Thoracic aorta (tissue), 2 donors: ENCODE results near the gene HTR2B. TPM values are rescaled to one million over a fixed set of nuclear protein-coding genes. Genes with fewer than 3 reads are reported as not detected.
A peak's percentile ranks its signal among the peaks of the same experiment; 100 is the strongest.

Experiments used
- ATAC-seq: fragments of 150-250 bp; one replicate; pipeline ENCODE4 v1.8.0; 2017; ENCODE audit warnings: low read depth; ENCODE audit not compliant: insufficient number of reproducible peaks, low FRiP score
- DNase-seq: peaks from one replicate; pipeline ENCODE4 v3.0.0-alpha.2; 2020; ENCODE audit warnings: low spot score
- H3K27ac ChIP-seq, 2 donors: fragments of 200-600 bp; sonication (generic); 1 replicate in 1 of 2; 2 replicates in 1 of 2; pipeline ENCODE4 v1.5.1; 2016; ENCODE audit warnings: mild to moderate bottlenecking in 2 of 2, moderate library complexity in 2 of 2
- H3K27me3 ChIP-seq: fragments of 200-600 bp; sonication (generic); replicated peaks from 2 replicates; pipeline ENCODE4 v1.6.0; 2016; ENCODE audit warnings: mild to moderate bottlenecking; ENCODE audit not compliant: insufficient read depth
- H3K36me3 ChIP-seq: fragments of 200-600 bp; sonication (generic); one replicate; pipeline ENCODE4 v1.5.1; 2016
- H3K4me1 ChIP-seq, 2 donors: fragments of 200-600 bp; sonication (generic); 1 replicate in 1 of 2; 2 replicates in 1 of 2; pipeline versions ENCODE4 v1.5.1 to v1.6.0; 2016; ENCODE audit warnings: low read depth in 2 of 2, mild to moderate bottlenecking in 1 of 2; ENCODE audit not compliant: control insufficient read depth in 1 of 2
- H3K4me3 ChIP-seq: fragments of 200-600 bp; sonication (generic); 2 replicates; pipeline ENCODE4 v1.5.1; 2016; ENCODE audit warnings: mild to moderate bottlenecking
- H3K9me3 ChIP-seq: fragments of 200-600 bp; sonication (generic); 2 replicates; pipeline ENCODE4 v1.5.1; 2016
- total RNA-seq, 2 donors: library from RNA; depleted of rRNA; stranded (reverse); fragments of >200 nt; gene quantifications; one replicate each; pipeline versions ENCODE4 v1.1.0 to v1.2.3, GENCODE V29; 2016
- TF ChIP-seq, protein P1 (sequence below): fragments of 200-600 bp; sonication (generic); IDR thresholded peaks from one replicate; pipeline ENCODE4 v1.5.1; 2019; ENCODE audit warnings: antibody characterized with exemption

Gene HTR2B
- total RNA-seq, result 1 to 10 TPM; 2.8 to 9.2 TPM

GRCh38 chr2:231124838-231125568, at the start of gene HTR2B:
HTR2B (minus strand) TSS chr2:231125042; CDS start chr2:231123764, 1,278 bp downstream.
- no peak for DNase-seq
- no peak within 1 kb of the TSS for H3K27ac ChIP-seq
- H3K4me1 ChIP-seq, result peaks cover 12 to 29% of the 10 kb centered on the region in 2 donors
- TF ChIP-seq, protein P1, sequence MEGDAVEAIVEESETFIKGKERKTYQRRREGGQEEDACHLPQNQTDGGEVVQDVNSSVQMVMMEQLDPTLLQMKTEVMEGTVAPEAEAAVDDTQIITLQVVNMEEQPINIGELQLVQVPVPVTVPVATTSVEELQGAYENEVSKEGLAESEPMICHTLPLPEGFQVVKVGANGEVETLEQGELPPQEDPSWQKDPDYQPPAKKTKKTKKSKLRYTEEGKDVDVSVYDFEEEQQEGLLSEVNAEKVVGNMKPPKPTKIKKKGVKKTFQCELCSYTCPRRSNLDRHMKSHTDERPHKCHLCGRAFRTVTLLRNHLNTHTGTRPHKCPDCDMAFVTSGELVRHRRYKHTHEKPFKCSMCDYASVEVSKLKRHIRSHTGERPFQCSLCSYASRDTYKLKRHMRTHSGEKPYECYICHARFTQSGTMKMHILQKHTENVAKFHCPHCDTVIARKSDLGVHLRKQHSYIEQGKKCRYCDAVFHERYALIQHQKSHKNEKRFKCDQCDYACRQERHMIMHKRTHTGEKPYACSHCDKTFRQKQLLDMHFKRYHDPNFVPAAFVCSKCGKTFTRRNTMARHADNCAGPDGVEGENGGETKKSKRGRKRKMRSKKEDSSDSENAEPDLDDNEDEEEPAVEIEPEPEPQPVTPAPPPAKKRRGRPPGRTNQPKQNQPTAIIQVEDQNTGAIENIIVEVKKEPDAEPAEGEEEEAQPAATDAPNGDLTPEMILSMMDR, result no peak
- H3K4me3 ChIP-seq, result peak within 1 kb of the TSS; percentile 39
- H3K9me3 ChIP-seq, result no peaks in the 10 kb centered on the region
- no peaks in the 10 kb centered on the region for H3K36me3 ChIP-seq
- no peaks in the 10 kb centered on the region for H3K27me3 ChIP-seq
- ATAC-seq, result no peak

DNA sequence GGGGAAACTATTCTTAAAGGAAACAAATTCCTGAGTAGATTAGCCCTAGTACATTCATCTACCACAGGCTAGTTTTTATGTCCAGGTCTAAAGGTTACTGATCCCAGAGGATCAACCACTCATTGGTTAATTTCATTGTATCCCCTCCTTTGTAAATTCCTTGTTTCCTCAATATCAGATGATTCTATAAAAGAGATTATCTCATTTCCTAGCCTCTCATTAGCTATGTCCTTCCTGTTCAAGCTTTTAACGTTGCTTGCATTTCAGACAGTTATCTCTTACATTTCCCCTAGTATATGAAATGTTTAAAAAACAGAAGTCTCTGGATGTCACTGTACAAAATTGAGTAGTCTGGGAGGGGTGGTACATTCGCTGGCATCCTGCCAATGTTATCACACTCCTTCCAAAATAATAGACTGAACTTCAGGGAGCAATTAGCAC, 49.4 kb upstream of the HTR2B start:
- DNase-seq (no peak), ATAC-seq (no peak)
- H3K9me3 ChIP-seq, result no peaks in the 10 kb centered on the region
- no peak overlapping the region for H3K4me3 ChIP-seq
- TF ChIP-seq, protein P1, result no peak
- H3K4me1 ChIP-seq, result peaks cover 0 to 7% of the 10 kb centered on the region in 2 donors
- H3K36me3 ChIP-seq, result peaks cover 23% of the 10 kb centered on the region
- H3K27me3 ChIP-seq, result no peaks in the 10 kb centered on the region
- no peak overlapping the region for H3K27ac ChIP-seq

GRCh38 chr2:231172025-231172424, 47.2 kb upstream of the HTR2B start:
- H3K27me3 ChIP-seq, result no peaks in the 10 kb centered on the region
- TF ChIP-seq, protein P1, result no peak
- ATAC-seq (no peak), DNase-seq (no peak)
- no peak overlapping the region for H3K4me3 ChIP-seq
- H3K4me1 ChIP-seq, result peaks cover 0 to 7% of the 10 kb centered on the region in 2 donors
- peaks cover 25% of the 10 kb centered on the region for H3K36me3 ChIP-seq
- no peaks in the 10 kb centered on the region for H3K9me3 ChIP-seq
- no peak overlapping the region for H3K27ac ChIP-seq

GRCh38 chr2:231170055-231170454, 45.2 kb upstream of the HTR2B start:
- ATAC-seq (no peak), DNase-seq (no peak)
- no peaks in the 10 kb centered on the region for H3K27me3 ChIP-seq
- H3K27ac ChIP-seq, result no peak overlapping the region
- peaks cover 36% of the 10 kb centered on the region for H3K36me3 ChIP-seq
- TF ChIP-seq, protein P1, result no peak
- H3K9me3 ChIP-seq, result no peaks in the 10 kb centered on the region
- no peak overlapping the region for H3K4me3 ChIP-seq
- peaks cover 0 to 7% of the 10 kb centered on the region in 2 donors for H3K4me1 ChIP-seq

DNA sequence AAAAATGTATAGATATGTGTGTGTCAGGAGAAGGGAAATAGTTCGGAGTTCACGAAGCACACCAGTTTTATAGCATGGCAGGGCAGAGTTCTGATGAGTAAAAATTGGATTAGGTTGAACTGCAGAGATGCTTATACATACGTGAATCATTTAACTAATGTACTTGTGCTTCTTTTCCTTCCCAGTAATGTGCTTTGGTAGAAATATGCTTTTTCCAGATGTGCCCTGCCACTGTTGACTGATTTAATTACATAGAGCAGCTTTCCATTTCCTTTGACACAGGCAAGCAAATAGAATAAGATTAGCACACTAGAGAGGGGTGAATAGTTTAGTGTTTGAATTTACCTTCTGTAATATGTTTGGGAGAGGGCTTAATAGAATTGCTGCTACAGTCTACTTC, 44.6 kb upstream of the HTR2B start:
- peaks cover 0 to 6% of the 10 kb centered on the region in 2 donors for H3K4me1 ChIP-seq
- TF ChIP-seq, protein P1, result no peak
- no peak for DNase-seq
- no peak for ATAC-seq
- H3K36me3 ChIP-seq, result peaks cover 36% of the 10 kb centered on the region
- H3K4me3 ChIP-seq, result no peak overlapping the region
- H3K27me3 ChIP-seq, result no peaks in the 10 kb centered on the region
- H3K27ac ChIP-seq, result no peak overlapping the region
- no peaks in the 10 kb centered on the region for H3K9me3 ChIP-seq
